ENCODE results near the gene ACCS. TPM values are rescaled to one million over a fixed set of nuclear protein-coding genes. Genes with fewer than 3 reads are reported as not detected.

The ACCS gene
- total RNA-seq, 1 donor: 21.0 TPM

GRCh38 chr11:44094260-44094868 lies 28.3 kb downstream of the ACCS start:
- Histone ChIP-seq H4K20me1 (ENCODE audit: insufficient read depth, low read length) (peaks cover 10% of the 10 kb centered on the region), H3K79me2 (ENCODE audit: insufficient read depth, low read length) (peaks cover 28% of the 10 kb centered on the region), H3K27ac (ENCODE audit: low read depth, low read length) (no peak overlapping the region), H3K9me3 (ENCODE audit: low read depth, low read length) (no peaks in the 10 kb centered on the region), H3K36me3 (ENCODE audit: insufficient read depth, low read length) (no peaks in the 10 kb centered on the region), H3K4me2 (ENCODE audit: insufficient read depth, low read length) (no peak overlapping the region), H3K4me1 (ENCODE audit: insufficient read depth, low read length) (peaks cover 15% of the 10 kb centered on the region), H2AFZ (ENCODE audit: low read length) (no peak overlapping the region), H3K27me3 (ENCODE audit: insufficient read depth, low read length) (peaks cover 4% of the 10 kb centered on the region), H3K4me3 (ENCODE audit: insufficient read depth, low read length) (no peak overlapping the region)
- DNase-seq (ENCODE audit: insufficient read length, low spot score, missing footprints): peak; percentile 90
- TF ChIP-seq, protein P1, sequence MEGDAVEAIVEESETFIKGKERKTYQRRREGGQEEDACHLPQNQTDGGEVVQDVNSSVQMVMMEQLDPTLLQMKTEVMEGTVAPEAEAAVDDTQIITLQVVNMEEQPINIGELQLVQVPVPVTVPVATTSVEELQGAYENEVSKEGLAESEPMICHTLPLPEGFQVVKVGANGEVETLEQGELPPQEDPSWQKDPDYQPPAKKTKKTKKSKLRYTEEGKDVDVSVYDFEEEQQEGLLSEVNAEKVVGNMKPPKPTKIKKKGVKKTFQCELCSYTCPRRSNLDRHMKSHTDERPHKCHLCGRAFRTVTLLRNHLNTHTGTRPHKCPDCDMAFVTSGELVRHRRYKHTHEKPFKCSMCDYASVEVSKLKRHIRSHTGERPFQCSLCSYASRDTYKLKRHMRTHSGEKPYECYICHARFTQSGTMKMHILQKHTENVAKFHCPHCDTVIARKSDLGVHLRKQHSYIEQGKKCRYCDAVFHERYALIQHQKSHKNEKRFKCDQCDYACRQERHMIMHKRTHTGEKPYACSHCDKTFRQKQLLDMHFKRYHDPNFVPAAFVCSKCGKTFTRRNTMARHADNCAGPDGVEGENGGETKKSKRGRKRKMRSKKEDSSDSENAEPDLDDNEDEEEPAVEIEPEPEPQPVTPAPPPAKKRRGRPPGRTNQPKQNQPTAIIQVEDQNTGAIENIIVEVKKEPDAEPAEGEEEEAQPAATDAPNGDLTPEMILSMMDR (IDR thresholded peaks at IDR 0.05; ENCODE audit: extremely low read depth, low read depth, low read length): peak; percentile 80

- H3K9me3 ChIP-seq (ENCODE audit: low read depth, low read length): no peaks in the 10 kb centered on the region
These were observed 29.7 kb downstream of the ACCS start, which contains the start of gene EXT2 for GRCh38 chr11:44095506-44096359. Gene EXT2 (plus strand): TSS chr11:44095678. CDS start chr11:44107713, 12,035 bp downstream.

GRCh38 chr11:44096360-44097185 lies 30.5 kb downstream of the ACCS start:
- Histone ChIP-seq H3K27me3 (ENCODE audit: insufficient read depth, low read length) (peaks cover 2% of the 10 kb centered on the region), H3K27ac (ENCODE audit: low read depth, low read length) (peak overlapping the region; percentile 68), H3K9me3 (ENCODE audit: low read depth, low read length) (no peaks in the 10 kb centered on the region), H3K4me2 (ENCODE audit: insufficient read depth, low read length) (peak overlapping the region; percentile 93), H4K20me1 (ENCODE audit: insufficient read depth, low read length) (peaks cover 30% of the 10 kb centered on the region), H3K79me2 (ENCODE audit: insufficient read depth, low read length) (peaks cover 50% of the 10 kb centered on the region), H3K36me3 (ENCODE audit: insufficient read depth, low read length) (no peaks in the 10 kb centered on the region), H3K4me1 (ENCODE audit: insufficient read depth, low read length) (peaks cover 15% of the 10 kb centered on the region), H3K4me3 (ENCODE audit: insufficient read depth, low read length) (peak overlapping the region; percentile 92), H2AFZ (ENCODE audit: low read length) (peak overlapping the region; percentile 86)
- TF ChIP-seq, protein P1 (IDR thresholded peaks at IDR 0.05; ENCODE audit: extremely low read depth, low read depth, low read length): no peak
- peak; percentile 82 for DNase-seq (ENCODE audit: insufficient read length, low spot score, missing footprints)

More at GRCh38 chr11:44095506-44096359, 29.7 kb downstream of the ACCS start, which contains the start of gene EXT2:
- Histone ChIP-seq H3K4me3 (ENCODE audit: insufficient read depth, low read length) (peak within 1 kb of the TSS; percentile 92), H2AFZ (ENCODE audit: low read length) (peak within 1 kb of the TSS; percentile 86), H3K27ac (ENCODE audit: low read depth, low read length) (peak within 1 kb of the TSS; percentile 68), H3K36me3 (ENCODE audit: insufficient read depth, low read length) (no peaks in the 10 kb centered on the region), H3K4me1 (ENCODE audit: insufficient read depth, low read length) (peaks cover 15% of the 10 kb centered on the region), H3K27me3 (ENCODE audit: insufficient read depth, low read length) (peaks cover 4% of the 10 kb centered on the region), H4K20me1 (ENCODE audit: insufficient read depth, low read length) (peaks cover 23% of the 10 kb centered on the region), H3K4me2 (ENCODE audit: insufficient read depth, low read length) (peak within 1 kb of the TSS; percentile 93), H3K79me2 (ENCODE audit: insufficient read depth, low read length) (peaks cover 42% of the 10 kb centered on the region)
- peak; percentile 97 for DNase-seq (ENCODE audit: insufficient read length, low spot score, missing footprints)
- TF ChIP-seq, protein P1 (IDR thresholded peaks at IDR 0.05; ENCODE audit: extremely low read depth, low read depth, low read length): peak; percentile 81
